GM12892 (cell line): ENCODE data around the gene SLC38A9.

Experiments
- POLR2A ChIP-seq: IDR thresholded peaks from 2 replicates; pipeline ENCODE4 v1.6.1; 2011; ENCODE audit warnings: low read depth, low read length, control low read depth
- POLR2AphosphoS5 ChIP-seq: IDR thresholded peaks from 2 replicates; pipeline ENCODE4 v1.6.1; 2011; ENCODE audit warnings: low read depth, low read length, control low read depth
- TAF1 ChIP-seq: IDR thresholded peaks from 2 replicates; pipeline ENCODE4 v1.6.1; 2011; ENCODE audit warnings: low read depth, mild to moderate bottlenecking, control low read depth, low read length, borderline replicate concordance

GRCh38 chr5:55578771-55579170 is 133.4 kb downstream of the SLC38A9 start:
- no peak for TF ChIP-seq POLR2AphosphoS5
- TF ChIP-seq POLR2A: no peak
- TF ChIP-seq TAF1: no peak
